GM12892 (cell line): ENCODE data around the gene GFRAL.

Experiments used
- DNase-seq: peaks from one replicate; pipeline ENCODE4 v3.0.0; 2011; ENCODE audit not compliant: insufficient read length
- FAIRE-seq: peaks from 2 replicates; lab custom pipeline; 2011; peaks lifted over from hg19 to GRCh38; lab: Jason Lieb, UNC
- POLR2A ChIP-seq: IDR thresholded peaks from 2 replicates; pipeline ENCODE4 v1.6.1; 2011; ENCODE audit warnings: low read depth, low read length, control low read depth
- POLR2AphosphoS5 ChIP-seq: IDR thresholded peaks from 2 replicates; pipeline ENCODE4 v1.6.1; 2011; ENCODE audit warnings: low read depth, low read length, control low read depth
- TAF1 ChIP-seq: IDR thresholded peaks from 2 replicates; pipeline ENCODE4 v1.6.1; 2011; ENCODE audit warnings: low read depth, mild to moderate bottlenecking, control low read depth, low read length, borderline replicate concordance

GFRAL gene

GRCh38 chr6:55377150-55377549, 49.9 kb downstream of the GFRAL start:
- TF ChIP-seq TAF1 = no peak
- no peak for TF ChIP-seq POLR2AphosphoS5
- TF ChIP-seq POLR2A = no peak
- DNase-seq (no peak), FAIRE-seq (no peak)

- no peak for TF ChIP-seq TAF1
- no peak for TF ChIP-seq POLR2AphosphoS5
- no peak for TF ChIP-seq POLR2A
- DNase-seq (no peak), FAIRE-seq (no peak)
These were observed 52.2 kb downstream of the GFRAL start for GRCh38 chr6:55379471-55379870.

- TF ChIP-seq TAF1 = no peak
- TF ChIP-seq POLR2AphosphoS5 = no peak
- FAIRE-seq = no peak
- no peak for DNase-seq
These were observed 52.6 kb downstream of the GFRAL start for GRCh38 chr6:55379895-55380294.

- DNase-seq (no peak), FAIRE-seq (no peak)
- TF ChIP-seq POLR2A (no peak), TAF1 (no peak), POLR2AphosphoS5 (no peak)
These were observed 60.9 kb downstream of the GFRAL start for GRCh38 chr6:55388211-55388610.

GRCh38 chr6:55395871-55396270, 68.6 kb downstream of the GFRAL start:
- FAIRE-seq (no peak), DNase-seq (no peak)
- TF ChIP-seq POLR2AphosphoS5 (no peak), TAF1 (no peak)

- DNase-seq (no peak), FAIRE-seq (no peak)
- TF ChIP-seq POLR2A = no peak
These were observed 70.7 kb downstream of the GFRAL start for GRCh38 chr6:55397986-55398385.

- no peak for FAIRE-seq
- DNase-seq = no peak
- TF ChIP-seq POLR2A (no peak), POLR2AphosphoS5 (no peak), TAF1 (no peak)
These were observed 72.1 kb downstream of the GFRAL start for GRCh38 chr6:55399351-55399750.

- no peak for DNase-seq
- FAIRE-seq = no peak
- TF ChIP-seq POLR2A (no peak), TAF1 (no peak), POLR2AphosphoS5 (no peak)
These were observed 78.4 kb downstream of the GFRAL start for GRCh38 chr6:55405474-55406235.

- TF ChIP-seq TAF1 = no peak
- TF ChIP-seq POLR2A = no peak
- no peak for TF ChIP-seq POLR2AphosphoS5
- FAIRE-seq (no peak), DNase-seq (no peak)
These were observed 83.4 kb downstream of the GFRAL start for GRCh38 chr6:55410674-55411073.

GRCh38 chr6:55423933-55424332, 96.7 kb downstream of the GFRAL start:
- no peak for FAIRE-seq
- TF ChIP-seq POLR2AphosphoS5 (no peak), POLR2A (no peak), TAF1 (no peak)
- no peak for DNase-seq

- TF ChIP-seq TAF1 (no peak), POLR2AphosphoS5 (no peak), POLR2A (no peak)
- no peak for DNase-seq
- FAIRE-seq = no peak
These were observed 106.3 kb downstream of the GFRAL start for GRCh38 chr6:55433446-55434130.

- DNase-seq = no peak
- no peak for TF ChIP-seq TAF1
- TF ChIP-seq POLR2A = no peak
- TF ChIP-seq POLR2AphosphoS5 = no peak
- FAIRE-seq = no peak
These were observed 109.9 kb downstream of the GFRAL start for GRCh38 chr6:55437141-55437540.
